ENCODE measurements around the gene RBPJL.

Gene RBPJL

GRCh38 chr20:45292343-45292742, 14.3 kb upstream of the RBPJL start:
- H3K4me3 ChIP-seq (ENCODE audit: low read depth, low read length), result no peak overlapping the region

DNA sequence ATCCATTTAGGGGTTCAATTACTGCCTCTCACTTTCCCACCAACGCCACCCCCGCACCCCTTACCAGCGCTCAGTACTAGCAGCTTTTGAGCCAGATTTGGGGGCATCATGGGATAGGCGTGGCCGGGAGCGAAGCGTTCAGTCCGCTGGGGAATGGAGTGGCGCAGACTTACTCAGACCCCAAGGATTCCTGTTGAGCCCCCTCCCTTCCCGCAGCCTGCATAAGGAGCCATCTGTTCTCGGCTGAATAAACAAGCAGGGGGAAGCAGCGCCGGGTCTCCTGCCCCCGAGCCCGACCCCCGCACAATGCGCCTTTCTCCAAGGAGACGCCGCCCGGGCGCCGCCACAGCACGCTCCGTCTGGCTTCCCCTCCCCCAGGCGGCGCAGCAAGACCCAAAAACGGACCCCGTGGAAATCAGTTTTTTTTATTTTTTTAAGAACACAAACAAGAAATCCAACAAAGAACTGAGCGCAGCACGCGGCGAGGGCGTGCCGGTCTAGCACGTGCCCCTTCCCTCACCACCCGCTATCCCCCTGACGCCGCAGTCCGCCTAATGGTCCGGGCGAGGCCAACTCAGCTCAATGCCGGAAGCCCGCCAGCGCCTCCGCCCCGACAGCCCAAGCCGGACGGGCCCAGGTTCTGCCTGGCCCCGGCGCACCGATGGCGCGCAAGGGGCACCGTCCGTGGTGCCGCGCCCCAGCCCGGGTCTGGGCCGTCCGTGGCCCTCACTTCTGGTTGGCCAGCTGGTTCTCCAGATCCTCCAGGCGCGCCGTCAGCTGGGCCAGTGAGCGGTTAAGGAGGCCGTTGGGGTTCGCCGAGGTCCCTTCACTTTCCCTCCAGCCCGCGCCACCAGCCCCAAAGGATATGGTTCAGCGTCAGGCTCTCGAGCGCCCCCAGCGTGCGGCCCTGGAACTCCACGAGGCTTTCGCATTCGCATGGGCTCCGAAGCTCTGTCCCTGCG, 13.3 kb upstream of the RBPJL start:
- H3K4me3 ChIP-seq (ENCODE audit: low read depth, low read length), result peak overlapping the region; percentile 40

GRCh38 chr20:45294003-45294368, 12.7 kb upstream of the RBPJL start:
- no peak overlapping the region for H3K4me3 ChIP-seq (ENCODE audit: low read depth, low read length)

GRCh38 chr20:45294659-45295058, 12.0 kb upstream of the RBPJL start:
- H3K4me3 ChIP-seq (ENCODE audit: low read depth, low read length), result no peak overlapping the region

- no peak overlapping the region for H3K4me3 ChIP-seq (ENCODE audit: low read depth, low read length)
Observed at GRCh38 chr20:45297786-45298497, 8.7 kb upstream of the RBPJL start.

DNA sequence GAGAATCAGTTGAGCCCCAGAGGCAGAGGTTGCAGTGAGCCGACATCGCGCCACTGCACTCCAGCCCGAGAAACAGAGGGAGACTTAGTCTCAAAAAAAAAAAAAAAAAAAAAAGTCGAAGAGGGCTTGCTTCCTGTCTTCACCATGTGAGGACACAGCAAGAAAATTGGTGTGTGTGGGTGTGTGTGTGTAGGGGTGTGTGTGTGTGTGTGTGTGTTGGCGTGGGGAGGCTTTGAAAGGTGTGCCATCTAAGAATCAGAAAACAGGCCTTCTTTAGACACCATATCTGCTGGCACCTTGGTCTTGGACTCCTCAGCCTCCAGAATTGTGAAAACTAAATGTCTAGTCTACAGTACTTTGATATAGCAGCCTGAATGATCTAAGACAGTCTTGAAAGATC, 6.9 kb upstream of the RBPJL start:
- H3K4me3 ChIP-seq (ENCODE audit: low read depth, low read length), result no peak overlapping the region

DNA sequence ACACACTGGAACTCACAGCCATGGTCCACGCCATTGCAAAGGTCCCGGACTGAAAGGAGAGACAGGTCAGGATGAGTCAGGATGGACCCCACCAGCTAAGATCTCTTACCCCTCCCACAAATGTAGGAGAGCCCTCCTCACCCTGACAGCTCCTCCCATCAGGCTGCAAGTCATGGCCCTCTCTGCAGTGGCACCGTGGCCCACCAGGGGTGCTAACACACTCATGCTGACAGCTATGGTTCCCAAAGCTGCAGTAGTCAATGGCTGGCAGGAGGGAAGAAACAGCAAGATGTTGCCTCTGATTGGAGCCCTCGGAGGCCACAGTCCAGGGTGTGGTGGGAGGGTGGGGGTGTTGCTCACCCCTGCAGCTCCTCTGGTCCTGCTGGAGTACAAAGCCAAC, 5.7 kb upstream of the RBPJL start:
- H3K4me3 ChIP-seq (ENCODE audit: low read depth, low read length), result no peak overlapping the region

DNA sequence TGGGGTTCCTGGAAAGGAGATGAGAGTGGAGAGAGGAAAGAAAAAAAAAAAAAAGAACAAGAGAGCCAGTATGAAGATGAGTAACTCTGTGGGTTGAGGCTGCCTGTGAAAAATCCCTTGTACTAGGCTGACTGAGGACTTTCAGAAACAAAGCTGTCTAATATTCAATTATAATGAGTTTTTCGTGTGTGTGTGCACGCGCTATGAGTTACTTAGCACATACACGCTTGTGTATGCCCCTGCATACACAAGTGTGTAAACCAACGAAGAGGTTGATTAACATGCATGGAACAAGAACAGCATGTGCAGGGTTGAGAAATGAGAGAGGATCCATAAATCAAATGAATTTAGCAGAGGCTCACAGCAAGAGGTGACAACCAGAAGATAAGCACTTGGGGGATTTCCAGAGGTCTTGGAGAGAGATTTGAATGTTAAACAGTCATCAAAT, 4.8 kb upstream of the RBPJL start:
- no peak overlapping the region for H3K4me3 ChIP-seq (ENCODE audit: low read depth, low read length)

DNA sequence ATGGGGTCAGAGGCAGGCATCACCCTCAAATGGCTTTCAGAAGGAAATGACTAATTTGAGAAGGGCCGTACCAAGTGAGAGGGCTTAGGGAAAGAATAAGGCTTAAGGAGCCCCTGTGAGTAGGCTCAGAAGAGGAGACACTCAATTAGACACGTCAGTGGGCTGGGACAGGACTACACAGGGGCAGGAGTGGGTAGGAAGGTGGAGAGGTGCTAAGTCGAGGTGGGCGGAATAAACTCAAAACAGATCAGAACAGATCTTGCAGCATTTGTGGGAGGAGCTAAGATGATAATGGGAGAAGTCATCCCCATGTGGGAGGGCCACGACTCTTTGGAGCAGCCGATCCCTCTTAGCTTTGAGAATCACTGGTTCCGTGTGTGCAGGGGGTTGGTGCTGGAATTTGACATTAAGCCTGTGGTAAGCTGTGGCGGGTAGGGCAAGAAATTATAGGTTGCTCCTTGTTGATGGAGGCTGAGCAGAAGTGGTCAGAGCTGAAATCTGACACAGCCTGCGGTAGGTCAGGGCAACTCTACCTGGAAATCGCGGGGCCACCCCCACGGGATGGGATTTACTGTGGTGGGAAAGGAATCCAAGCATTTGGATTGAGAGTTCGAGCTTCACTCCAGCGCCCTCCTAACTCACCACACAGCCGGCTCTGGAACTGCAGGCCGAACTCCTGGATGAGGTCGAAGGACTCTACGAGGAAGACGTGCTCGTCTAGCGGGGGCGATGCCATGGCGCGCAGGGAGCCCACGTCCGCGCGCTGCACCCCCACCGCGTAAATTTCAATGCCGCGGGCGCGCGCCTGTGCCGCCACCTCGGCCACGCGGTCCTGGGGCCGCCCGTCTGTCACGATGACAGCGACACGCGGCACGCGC, 2.8 kb upstream of the RBPJL start:
- no peak overlapping the region for H3K4me3 ChIP-seq (ENCODE audit: low read depth, low read length)

GRCh38 chr20:45304464-45304999, 2.1 kb upstream of the RBPJL start:
- no peak overlapping the region for H3K4me3 ChIP-seq (ENCODE audit: low read depth, low read length)

- H3K4me3 ChIP-seq (ENCODE audit: low read depth, low read length), result no peak overlapping the region
Observed at GRCh38 chr20:45305262-45305661, 1.4 kb upstream of the RBPJL start.

DNA sequence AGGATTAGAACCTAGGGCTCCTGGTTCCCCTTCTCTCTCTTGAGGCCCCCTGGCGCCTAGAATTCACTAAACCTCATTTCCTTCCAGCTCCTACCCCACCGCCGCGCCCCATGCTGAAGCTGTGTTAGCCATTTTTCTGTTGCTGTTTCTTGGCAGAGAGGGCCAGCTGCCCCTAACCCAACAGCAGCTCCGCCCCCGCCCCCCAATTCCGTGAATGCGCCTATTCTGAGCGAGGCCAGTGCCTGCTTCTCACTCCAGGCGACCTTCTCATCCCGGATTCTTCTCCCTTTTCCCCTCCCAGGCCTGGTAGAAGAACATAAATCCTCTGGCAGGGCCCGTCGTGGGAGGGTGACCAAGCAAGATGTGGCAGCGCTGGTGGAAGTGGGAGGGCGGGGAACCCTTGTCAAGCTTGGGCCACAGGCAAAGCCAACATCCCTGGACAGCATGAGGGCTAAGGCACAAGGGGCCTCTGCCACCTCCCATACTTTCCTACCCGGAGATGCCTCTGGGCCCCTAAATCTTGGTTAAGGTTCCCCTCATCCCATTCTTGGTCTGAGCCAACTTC, 518 bp downstream of the RBPJL start:
- H3K4me3 ChIP-seq (ENCODE audit: low read depth, low read length), result no peak overlapping the region

DNA sequence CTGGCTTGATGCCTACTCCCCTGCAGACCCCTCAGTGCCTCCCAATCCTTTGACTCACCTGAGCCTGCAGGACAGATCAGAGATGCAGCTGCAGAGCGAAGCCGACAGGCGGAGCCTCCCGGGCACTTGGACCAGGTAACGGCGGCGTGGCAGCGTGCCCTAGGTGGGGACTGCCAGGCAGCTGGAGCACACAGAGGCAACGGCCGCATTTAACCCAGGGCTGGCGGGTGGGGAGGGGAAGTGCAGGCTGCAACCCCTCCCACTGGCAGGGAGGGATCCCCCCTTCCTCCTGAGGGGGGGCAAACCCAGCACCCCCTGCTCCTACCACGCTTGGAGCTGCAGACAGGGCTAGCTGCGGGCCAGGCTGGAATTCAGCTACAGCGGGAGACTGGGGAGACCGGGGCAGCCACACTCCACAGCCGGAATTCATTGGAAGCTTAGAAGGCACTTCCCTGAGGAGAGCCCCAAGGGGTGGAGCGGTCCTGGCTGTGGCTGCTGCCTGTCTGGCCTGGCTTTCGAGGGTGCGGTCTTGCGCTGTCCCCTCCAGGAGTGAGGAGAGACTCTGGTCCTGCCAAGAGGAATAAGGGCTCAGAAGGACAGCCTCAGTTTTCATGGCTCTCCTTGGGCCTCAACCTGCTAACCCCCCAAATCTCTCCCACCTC, 1.6 kb downstream of the RBPJL start, which contains the start of gene MATN4:
TSS of gene MATN4 (minus strand) at position 183 of the 662 bp plus-strand sequence. CDS start 2,717 bp downstream, outside the sequence.
- no peak within 1 kb of the TSS for H3K4me3 ChIP-seq (ENCODE audit: low read depth, low read length)

- H3K4me3 ChIP-seq (ENCODE audit: low read depth, low read length), result no peak overlapping the region
Observed at GRCh38 chr20:45309075-45309474, 2.4 kb downstream of the RBPJL start.

DNA sequence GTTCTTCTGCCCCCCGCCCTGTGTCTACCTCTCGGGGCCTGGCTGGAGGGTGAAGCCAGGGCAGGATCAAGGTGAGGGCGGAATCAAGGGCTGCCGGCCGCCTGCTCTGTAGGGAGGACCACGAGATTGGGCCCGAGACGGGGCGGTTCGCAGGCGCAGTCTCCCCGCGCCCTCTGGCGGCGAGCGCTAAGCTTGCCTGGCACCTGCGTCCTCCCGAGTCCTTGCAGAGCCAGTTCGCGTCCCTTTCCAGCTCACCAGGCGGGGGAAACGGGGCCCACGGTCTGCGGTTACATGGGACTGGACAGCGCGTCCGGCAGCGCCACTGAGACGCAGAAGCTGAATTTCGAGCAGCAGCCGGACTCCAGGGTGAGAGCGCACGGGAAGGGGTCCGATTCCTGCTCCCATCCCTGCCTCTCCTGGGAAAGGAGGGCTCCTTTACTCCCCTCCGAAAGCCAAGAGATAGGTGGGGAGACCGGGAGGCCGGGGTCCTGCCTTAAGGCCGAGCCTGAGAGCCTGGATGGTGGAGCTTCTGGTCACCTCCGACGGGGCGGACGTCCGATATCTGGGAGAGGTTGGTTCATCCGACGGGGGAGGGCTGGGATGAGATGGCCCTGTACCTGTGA, 5.1 kb downstream of the RBPJL start:
- H3K4me3 ChIP-seq (ENCODE audit: low read depth, low read length), result peak overlapping the region; percentile 10

GRCh38 chr20:45312241-45312640, 5.6 kb downstream of the RBPJL start:
- H3K4me3 ChIP-seq (ENCODE audit: low read depth, low read length), result no peak overlapping the region

GRCh38 chr20:45313065-45313695, 6.5 kb downstream of the RBPJL start:
- H3K4me3 ChIP-seq (ENCODE audit: low read depth, low read length), result no peak overlapping the region

GRCh38 chr20:45313943-45314342, 7.3 kb downstream of the RBPJL start:
- H3K4me3 ChIP-seq (ENCODE audit: low read depth, low read length), result no peak overlapping the region

DNA sequence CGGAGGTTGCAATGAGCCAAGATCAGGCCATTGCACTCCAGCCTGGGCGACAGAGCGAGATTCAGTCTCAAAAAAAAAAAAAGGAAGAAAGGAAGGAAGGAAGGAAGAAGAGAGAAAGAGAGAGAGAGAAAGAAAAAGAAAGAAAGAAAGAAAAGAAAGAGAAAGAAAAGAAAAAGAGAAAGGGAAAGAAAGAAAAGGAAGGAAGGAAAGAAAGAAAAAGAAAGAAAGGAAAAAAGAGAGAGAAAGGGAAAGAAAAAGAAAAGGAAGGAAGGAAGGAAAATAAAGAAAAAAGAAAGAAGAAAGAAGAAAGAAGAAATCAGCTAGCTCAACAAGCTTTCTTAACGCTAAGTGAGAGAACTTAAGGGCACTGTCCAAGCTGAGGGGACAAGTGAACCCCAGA, 9.0 kb downstream of the RBPJL start:
- no peak overlapping the region for H3K4me3 ChIP-seq (ENCODE audit: low read depth, low read length)

Data from iPS-11a (cell line).